OCI-LY7 (cell line): ENCODE data around the gene CFDP1. TPM values are rescaled to one million over a fixed set of nuclear protein-coding genes. Genes with fewer than 3 reads are reported as not detected.

Experiments
- BruUV-seq: library from RNA; stranded (reverse); fragments of 400-500 nt; replicated peaks from 2 replicates; lab custom pipeline; 2021; lab: Mats Ljungman, UMichigan
- CTCF ChIA-PET: fragments of 300-600 bp; sonication (Branson Sonifier 250); formaldehyde crosslinking; loops from one replicate; lab custom pipeline; 2022; ENCODE audit warnings: antibody characterized with exemption; ENCODE audit not compliant: unreplicated experiment; lab: Charles Lee
- POLR2A ChIA-PET: fragments of 300-600 bp; sonication (Branson Sonifier 250); formaldehyde crosslinking; loops from one replicate; lab custom pipeline; 2022; ENCODE audit warnings: antibody characterized with exemption; lab: Charles Lee
- DNase-seq: peaks from one replicate; pipeline ENCODE4 v3.0.0-alpha.2; 2015; ENCODE audit warnings: low spot score
- H2AFZ ChIP-seq: fragments of 200-600 bp; sonication (generic), shearing (Covaris generic); 2 replicates; pipeline ENCODE4 v1.6.1; 2014; ENCODE audit warnings: mild to moderate bottlenecking, antibody characterized with exemption, low read length, moderate library complexity
- H3K27ac ChIP-seq: fragments of 200-600 bp; sonication (generic); 2 replicates; pipeline ENCODE4 v1.5.1; 2014; ENCODE audit warnings: mixed run types, low read depth, mild to moderate bottlenecking, moderate library complexity, low read length, inconsistent platforms; ENCODE audit not compliant: poor library complexity, severe bottlenecking
- H3K36me3 ChIP-seq: fragments of 200-600 bp; sonication (generic); 2 replicates; pipeline ENCODE4 v1.6.1; 2014; ENCODE audit warnings: mild to moderate bottlenecking, antibody characterized with exemption, low read length, moderate library complexity, mixed read lengths; ENCODE audit not compliant: insufficient read depth
- H3K4me1 ChIP-seq: fragments of 200-600 bp; sonication (generic); 2 replicates; pipeline ENCODE4 v1.5.1; 2014; ENCODE audit warnings: mild to moderate bottlenecking, low read length; ENCODE audit not compliant: insufficient read depth, poor library complexity, severe bottlenecking
- H3K4me2 ChIP-seq: fragments of 200-600 bp; sonication (generic); 2 replicates; pipeline ENCODE4 v1.6.1; 2014; ENCODE audit warnings: mild to moderate bottlenecking, low read length
- H3K4me3 ChIP-seq: fragments of 200-600 bp; sonication (generic); 2 replicates; pipeline ENCODE4 v1.5.1; 2014; ENCODE audit warnings: mild to moderate bottlenecking, low read depth, low read length; ENCODE audit not compliant: poor library complexity, severe bottlenecking
- H3K79me2 ChIP-seq: fragments of 200-600 bp; sonication (generic); 2 replicates; pipeline ENCODE4 v1.6.1; 2016; ENCODE audit warnings: low read depth, mild to moderate bottlenecking, low read length, moderate library complexity, mixed read lengths; ENCODE audit not compliant: insufficient read depth
- H3K9me2 ChIP-seq: fragments of 200-600 bp; sonication (generic); 2 replicates; pipeline ENCODE4 v1.6.1; 2016; ENCODE audit warnings: mild to moderate bottlenecking, low read length, mixed read lengths; ENCODE audit not compliant: insufficient read depth
- H3K9me3 ChIP-seq: fragments of 200-600 bp; sonication (generic); 2 replicates; pipeline ENCODE4 v1.6.1; 2014; ENCODE audit warnings: mild to moderate bottlenecking, mixed run types, low read length, mixed read lengths
- H4K20me1 ChIP-seq: fragments of 200-600 bp; sonication (generic); 2 replicates; pipeline ENCODE4 v1.6.1; 2014; ENCODE audit warnings: mild to moderate bottlenecking, antibody characterized with exemption, low read length, moderate library complexity, mixed read lengths; ENCODE audit not compliant: insufficient read depth
- EZH2phosphoT487 ChIP-seq: fragments of 200-600 bp; sonication (generic); IDR thresholded peaks from 2 replicates; pipeline ENCODE4 v1.6.1; 2018; ENCODE audit warnings: low read depth, borderline replicate concordance, mild to moderate bottlenecking, mixed run types, antibody characterized with exemption, low read length, moderate library complexity, mixed read lengths
- intact Hi-C: fragments of 100-400 bp; cut with micrococcal nuclease; formaldehyde crosslinking; loops from one replicate; pipeline ENCODE4 v1.10.0; 2022; ENCODE audit not compliant: unreplicated experiment
- total RNA-seq, 2 experiments: library from RNA; depleted of rRNA in 1 of 2; stranded (reverse); fragments of >200 nt in 1 of 2; shearing (Covaris generic) in 1 of 2; gene quantifications; 2 replicates each; pipeline ENCODE4 v1.2.3, GENCODE V29; 2014 to 2022
- TF ChIP-seq, protein P1 (sequence below): fragments of 200-600 bp; sonication (generic); conservative IDR thresholded peaks from 2 replicates; pipeline ENCODE4 v1.5.1; 2014; ENCODE audit warnings: mild to moderate bottlenecking, antibody characterized with exemption, low read length, moderate library complexity, mixed read lengths

CFDP1 gene
- total RNA-seq, 2 experiments from 2014 or later = 30.0 to 57.6 TPM

DNA sequence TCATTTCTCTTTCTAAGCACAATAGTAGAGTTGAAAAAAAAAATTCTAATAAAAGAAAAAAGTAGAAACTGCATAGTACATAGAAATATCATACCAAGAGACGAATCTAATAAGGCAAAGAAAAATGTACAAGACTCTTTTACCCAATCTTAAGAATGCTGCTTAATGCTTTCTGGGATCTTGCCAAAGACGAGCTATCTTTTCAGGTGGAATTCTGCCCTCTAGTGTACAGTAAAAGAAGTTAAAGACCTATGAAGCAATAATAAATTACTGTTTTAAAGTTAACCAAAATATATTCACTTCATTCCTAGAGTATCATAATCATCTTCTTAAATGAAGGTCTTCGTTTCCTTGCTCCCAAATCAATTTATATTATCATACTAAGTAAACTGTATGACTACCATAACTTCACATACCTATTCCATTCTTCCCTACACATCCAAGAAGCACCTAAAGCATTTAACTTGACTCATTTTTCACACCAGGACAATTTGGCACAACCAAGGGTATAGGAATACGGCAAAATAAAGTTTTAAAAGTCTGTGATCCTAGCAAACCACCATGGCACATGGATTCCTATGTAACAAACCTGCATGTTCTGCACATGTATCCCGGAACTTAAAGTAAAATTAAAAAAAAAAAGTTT, 47.7 kb downstream of the CFDP1 start:
- H3K27ac ChIP-seq = no peak overlapping the region
- no TSS peak for BruUV-seq
- POLR2A ChIA-PET = interaction anchor here (0.5 to 0.7 kb wide), 3 partner anchors 103 to 261 kb away, joined by 3 to 4 read pairs (median 3); no protein-coding TSS in a partner anchor

DNA sequence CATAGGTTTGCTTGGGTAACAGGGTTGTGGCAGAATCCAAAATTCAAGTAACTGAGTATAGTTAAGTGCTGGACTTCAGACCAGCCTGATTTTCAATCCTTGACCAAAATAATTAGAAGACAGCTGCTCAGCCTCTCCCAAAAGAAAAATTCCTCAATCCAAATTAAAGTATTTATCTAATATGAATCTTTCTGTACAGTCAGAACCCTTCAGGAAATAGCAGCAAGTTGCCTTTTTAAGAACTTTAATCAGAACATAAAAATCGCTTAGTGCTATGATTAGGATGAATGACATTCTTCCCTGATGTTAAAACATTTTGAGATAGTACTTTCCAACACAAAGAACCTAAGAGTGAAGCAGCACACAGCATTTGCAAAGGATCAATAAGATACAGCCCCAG, 50.2 kb downstream of the CFDP1 start:
- no peak overlapping the region for H3K4me2 ChIP-seq
- intact Hi-C loops = no loop called here
- no peak overlapping the region for H3K27ac ChIP-seq
- H3K4me3 ChIP-seq = no peak overlapping the region
- H3K4me1 ChIP-seq = peaks cover 44% of the 10 kb centered on the region
- no peaks in the 10 kb centered on the region for H3K9me3 ChIP-seq
- BruUV-seq = no TSS peak
- ChIA-PET CTCF (no interaction called here), POLR2A (no interaction called here)
- H3K79me2 ChIP-seq = no peaks in the 10 kb centered on the region
- H2AFZ ChIP-seq = no peak overlapping the region
- no peak for DNase-seq
- TF ChIP-seq, protein P1, sequence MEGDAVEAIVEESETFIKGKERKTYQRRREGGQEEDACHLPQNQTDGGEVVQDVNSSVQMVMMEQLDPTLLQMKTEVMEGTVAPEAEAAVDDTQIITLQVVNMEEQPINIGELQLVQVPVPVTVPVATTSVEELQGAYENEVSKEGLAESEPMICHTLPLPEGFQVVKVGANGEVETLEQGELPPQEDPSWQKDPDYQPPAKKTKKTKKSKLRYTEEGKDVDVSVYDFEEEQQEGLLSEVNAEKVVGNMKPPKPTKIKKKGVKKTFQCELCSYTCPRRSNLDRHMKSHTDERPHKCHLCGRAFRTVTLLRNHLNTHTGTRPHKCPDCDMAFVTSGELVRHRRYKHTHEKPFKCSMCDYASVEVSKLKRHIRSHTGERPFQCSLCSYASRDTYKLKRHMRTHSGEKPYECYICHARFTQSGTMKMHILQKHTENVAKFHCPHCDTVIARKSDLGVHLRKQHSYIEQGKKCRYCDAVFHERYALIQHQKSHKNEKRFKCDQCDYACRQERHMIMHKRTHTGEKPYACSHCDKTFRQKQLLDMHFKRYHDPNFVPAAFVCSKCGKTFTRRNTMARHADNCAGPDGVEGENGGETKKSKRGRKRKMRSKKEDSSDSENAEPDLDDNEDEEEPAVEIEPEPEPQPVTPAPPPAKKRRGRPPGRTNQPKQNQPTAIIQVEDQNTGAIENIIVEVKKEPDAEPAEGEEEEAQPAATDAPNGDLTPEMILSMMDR = no peak
- TF ChIP-seq EZH2phosphoT487 = no peak
- H4K20me1 ChIP-seq = no peaks in the 10 kb centered on the region
- peaks cover 18% of the 10 kb centered on the region for H3K36me3 ChIP-seq
- H3K9me2 ChIP-seq = no peaks in the 10 kb centered on the region

More for the DNA sequence above, 47.7 kb downstream of the CFDP1 start:
- H3K9me3 ChIP-seq = no peaks in the 10 kb centered on the region
- intact Hi-C loops = loop anchor here (1.0 kb wide), 2 partner anchors 152 to 186 kb away; no protein-coding TSS in a partner anchor
- H3K4me1 ChIP-seq = peaks cover 24% of the 10 kb centered on the region
- H3K4me3 ChIP-seq = no peak overlapping the region
- H3K36me3 ChIP-seq = peaks cover 19% of the 10 kb centered on the region; the same call in 1 of the 2 replicates
- H2AFZ ChIP-seq = no peak overlapping the region
- TF ChIP-seq, protein P1 = peak; percentile 94
- TF ChIP-seq EZH2phosphoT487 = no peak
- DNase-seq = peak; percentile 76
- H3K79me2 ChIP-seq = no peaks in the 10 kb centered on the region
- no peak overlapping the region for H3K4me2 ChIP-seq
- no peaks in the 10 kb centered on the region for H3K9me2 ChIP-seq
- no peaks in the 10 kb centered on the region for H4K20me1 ChIP-seq
- CTCF ChIA-PET = interaction anchor here (1.0 kb wide), 1 partner anchor 152 kb away, joined by 5 read pairs; no protein-coding TSS in a partner anchor

DNA sequence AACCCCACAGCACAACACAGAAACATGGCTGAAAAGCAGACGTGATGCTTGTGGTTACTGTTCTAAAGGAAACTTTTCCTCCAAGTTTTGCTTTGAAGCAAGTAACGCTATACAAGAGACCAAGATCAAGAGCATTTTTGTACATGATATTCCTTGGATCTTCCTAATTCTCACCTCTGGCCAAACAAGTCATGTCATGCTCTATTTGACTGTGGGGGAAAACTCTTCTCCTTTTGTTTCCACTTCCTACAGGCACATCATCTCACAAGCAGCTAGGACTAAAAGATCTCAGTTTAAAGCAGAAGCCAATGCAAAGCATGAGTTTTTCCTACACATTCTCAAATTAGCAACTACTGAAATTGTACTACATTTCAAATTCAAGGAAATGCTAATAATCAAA, 50.7 kb downstream of the CFDP1 start:
- Histone ChIP-seq H2AFZ (no peak overlapping the region), H3K9me2 (no peaks in the 10 kb centered on the region), H4K20me1 (no peaks in the 10 kb centered on the region), H3K9me3 (no peaks in the 10 kb centered on the region), H3K4me1 (peaks cover 44% of the 10 kb centered on the region), H3K27ac (no peak overlapping the region), H3K4me2 (no peak overlapping the region), H3K4me3 (no peak overlapping the region), H3K36me3 (peaks cover 23% of the 10 kb centered on the region), H3K79me2 (no peaks in the 10 kb centered on the region)
- intact Hi-C loops = no loop called here
- BruUV-seq = no TSS peak
- TF ChIP-seq, protein P1 = no peak
- no peak for TF ChIP-seq EZH2phosphoT487
- POLR2A ChIA-PET = interaction anchor here (0.6 to 0.8 kb wide), 4 partner anchors 8 to 182 kb away, joined by 3 to 4 read pairs (median 3); no protein-coding TSS in a partner anchor
- CTCF ChIA-PET = no interaction called here
- no peak for DNase-seq
